Measurements from ENCODE around the gene ALKBH1.
"Not testable (repeated sequence)": the region's sequence is repeated elsewhere in the genome, so short reads cannot be mapped to it uniquely, and the experiment has no call there.

Gene ALKBH1

DNA sequence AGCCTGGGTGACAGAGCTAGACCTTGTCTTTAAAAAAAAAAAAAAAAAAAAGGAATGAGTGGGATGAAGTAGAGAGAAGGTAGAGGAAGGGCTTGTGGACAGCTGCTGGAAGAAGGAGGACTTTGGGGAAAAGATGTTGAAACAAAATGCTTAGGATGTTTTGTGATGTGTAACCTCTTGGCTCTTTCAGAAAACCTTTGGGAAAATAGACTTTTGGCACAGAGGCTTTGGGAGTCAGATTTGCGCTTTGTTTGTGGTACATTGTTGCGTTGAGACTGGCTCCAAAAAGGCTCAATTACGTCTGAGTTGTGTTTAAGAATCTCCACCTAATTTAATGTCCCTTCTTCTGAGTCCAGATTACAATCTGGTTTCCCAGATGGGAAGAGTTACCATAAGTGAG, 58.5 kb downstream of the ALKBH1 start:
- H3K4me3 Mint-ChIP-seq: no peak overlapping the region
- H3K4me1 Mint-ChIP-seq: peaks cover 0 to 3% of the 10 kb centered on the region in 2 donors
- H3K36me3 Mint-ChIP-seq: no peaks in the 10 kb centered on the region
- H3K27me3 Mint-ChIP-seq: no peaks in the 10 kb centered on the region
- no peak for ATAC-seq (replicated peaks)
- no peaks in the 10 kb centered on the region for H3K9me3 Mint-ChIP-seq
- no peak for DNase-seq
- H3K27ac Mint-ChIP-seq: no peak overlapping the region

DNA sequence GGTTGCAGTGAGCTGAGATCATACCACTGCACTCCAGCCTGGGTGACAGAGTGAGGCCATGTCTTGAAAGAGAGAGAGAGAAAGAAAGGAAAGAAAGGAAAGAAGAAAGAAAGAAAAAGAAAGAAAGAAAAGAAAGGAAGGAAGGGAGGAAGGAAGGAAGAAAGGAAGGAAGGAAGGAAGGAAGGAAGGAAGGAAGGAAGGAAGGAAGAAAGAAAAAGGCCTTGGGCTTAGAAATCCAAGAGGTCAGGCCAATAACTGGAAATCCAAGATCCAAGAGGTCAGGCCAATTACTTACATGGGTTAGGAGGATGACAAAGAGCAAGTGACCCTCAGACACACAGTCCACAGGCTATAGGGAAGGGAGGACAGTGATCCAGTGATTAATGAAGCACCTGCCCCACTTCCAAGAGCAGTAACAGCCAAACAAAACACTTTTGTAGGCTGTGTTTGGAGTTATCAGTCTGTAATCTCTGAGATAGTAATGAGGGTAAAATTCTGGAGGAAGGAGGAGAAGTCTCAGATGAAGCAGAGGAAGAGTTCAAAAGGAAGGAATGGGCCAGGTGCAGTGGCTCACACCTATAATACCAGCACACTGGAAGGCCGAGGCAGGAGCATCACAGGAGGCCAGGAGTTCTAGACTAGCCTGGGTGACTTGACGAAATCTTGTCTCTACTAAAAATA, 59.2 kb downstream of the ALKBH1 start:
- H3K36me3 Mint-ChIP-seq: no peaks in the 10 kb centered on the region
- no peak for ATAC-seq (replicated peaks)
- no peaks in the 10 kb centered on the region for H3K9me3 Mint-ChIP-seq
- no peaks in the 10 kb centered on the region for H3K27me3 Mint-ChIP-seq
- H3K27ac Mint-ChIP-seq: no peak overlapping the region
- peaks cover 0 to 3% of the 10 kb centered on the region in 2 donors for H3K4me1 Mint-ChIP-seq
- H3K4me3 Mint-ChIP-seq: no peak overlapping the region
- no peak for DNase-seq

DNA sequence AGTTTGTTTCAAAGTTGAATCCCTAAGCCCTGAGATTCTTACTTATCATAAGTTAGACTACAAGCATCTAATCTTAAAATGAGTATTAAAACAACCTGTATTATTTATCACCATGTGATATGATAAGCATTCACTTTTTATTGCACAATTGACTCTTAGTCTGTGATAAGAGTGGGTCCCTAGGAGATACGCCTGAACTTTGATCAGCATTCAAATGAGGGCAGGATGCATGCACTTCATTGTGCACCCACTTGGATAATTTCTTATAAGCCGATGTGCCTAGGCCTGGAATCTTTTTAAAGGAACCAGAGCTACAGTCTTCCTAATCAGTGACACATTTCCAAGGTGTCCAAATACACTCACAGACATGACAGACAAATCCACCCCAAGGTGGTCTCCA, 60.0 kb downstream of the ALKBH1 start:
- H3K27ac Mint-ChIP-seq: no peak overlapping the region
- DNase-seq (no peak), ATAC-seq (replicated peaks) (no peak)
- no peaks in the 10 kb centered on the region for H3K4me1 Mint-ChIP-seq
- no peaks in the 10 kb centered on the region for H3K27me3 Mint-ChIP-seq
- no peaks in the 10 kb centered on the region for H3K9me3 Mint-ChIP-seq
- H3K4me3 Mint-ChIP-seq: no peak overlapping the region
- no peaks in the 10 kb centered on the region for H3K36me3 Mint-ChIP-seq

DNA sequence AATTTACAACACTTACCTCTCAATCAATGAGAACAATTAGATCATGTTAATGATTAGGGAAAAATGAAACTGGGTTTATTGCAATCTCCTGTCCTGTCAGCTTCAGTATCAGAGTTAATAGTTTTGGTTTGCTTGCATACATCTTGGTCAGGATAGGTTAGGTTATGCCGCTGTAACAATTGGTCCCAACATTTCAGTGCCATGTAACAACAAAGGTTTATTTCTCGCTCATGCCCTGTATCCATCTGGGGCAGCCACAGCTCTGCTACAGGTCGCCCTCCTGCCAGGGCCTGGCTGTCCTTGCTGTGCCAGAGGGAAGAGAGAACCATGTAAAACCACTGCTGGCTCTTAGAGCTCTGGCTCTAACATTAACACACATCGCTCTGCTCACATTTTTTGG, 60.9 kb downstream of the ALKBH1 start:
- H3K27me3 Mint-ChIP-seq: no peaks in the 10 kb centered on the region
- H3K4me3 Mint-ChIP-seq: no peak overlapping the region
- no peaks in the 10 kb centered on the region for H3K9me3 Mint-ChIP-seq
- no peak overlapping the region for H3K27ac Mint-ChIP-seq
- ATAC-seq (replicated peaks): no peak
- H3K4me1 Mint-ChIP-seq: peaks cover 3 to 7% of the 10 kb centered on the region in 2 donors
- no peak for DNase-seq
- no peaks in the 10 kb centered on the region for H3K36me3 Mint-ChIP-seq

DNA sequence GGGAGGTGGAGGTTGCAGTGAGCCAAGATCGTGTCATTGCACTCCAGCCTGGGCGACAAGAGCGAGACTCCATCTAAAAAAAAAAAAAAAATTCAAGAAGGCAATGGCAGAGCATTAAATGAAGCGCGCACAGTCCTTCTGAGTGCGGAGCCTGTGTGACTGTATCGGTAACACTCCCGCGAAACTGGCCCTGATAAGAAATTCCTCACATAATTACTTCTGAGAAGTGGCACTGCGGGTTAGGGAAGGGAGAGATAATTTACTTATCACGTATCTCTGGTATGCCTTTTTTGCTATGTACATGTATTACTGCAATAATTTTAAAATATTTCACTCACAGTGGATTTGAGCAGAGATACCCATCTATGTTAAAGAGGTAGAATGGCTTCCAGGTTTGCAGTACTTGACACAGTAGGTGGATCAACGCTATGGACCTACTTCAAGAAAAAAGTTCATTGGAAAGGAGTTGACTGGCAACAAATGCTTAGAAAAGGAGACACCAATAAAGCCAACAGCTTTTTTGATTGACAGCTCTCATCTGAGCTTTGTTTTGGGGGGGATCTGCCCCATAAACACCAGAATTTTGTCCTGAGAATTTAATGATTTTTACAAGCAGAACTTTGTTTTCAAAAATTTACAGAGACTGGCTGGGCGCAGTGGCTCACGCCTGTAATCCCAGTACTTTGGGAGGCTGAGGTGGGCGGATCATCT, 62.1 kb downstream of the ALKBH1 start:
- Mint-ChIP-seq H3K36me3 (no peaks in the 10 kb centered on the region), H3K4me1 (peaks cover 12 to 18% of the 10 kb centered on the region in 2 donors), H3K27ac (no peak overlapping the region), H3K4me3 (no peak overlapping the region), H3K27me3 (no peaks in the 10 kb centered on the region), H3K9me3 (no peaks in the 10 kb centered on the region)
- no peak for DNase-seq
- no peak for ATAC-seq (replicated peaks)

DNA sequence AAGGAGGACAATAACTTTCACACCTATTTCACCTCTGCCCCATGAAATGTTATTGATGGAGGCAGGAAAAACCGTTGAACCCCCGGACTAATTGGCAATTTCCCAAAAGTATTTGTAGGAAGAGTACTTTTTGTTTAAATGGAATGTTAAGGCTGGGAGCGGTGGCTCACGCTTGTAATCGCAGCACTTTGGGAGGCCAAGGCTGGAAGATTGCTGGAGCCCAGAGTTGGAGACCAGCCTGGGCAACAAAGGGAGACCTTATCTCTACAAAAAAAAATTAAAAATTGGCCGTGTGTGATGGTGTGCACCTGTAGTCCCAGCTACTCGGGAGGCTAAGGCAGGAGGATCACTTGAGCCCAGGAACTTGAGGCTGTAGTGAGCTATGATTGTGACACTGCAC, 65.4 kb downstream of the ALKBH1 start:
- H3K4me3 Mint-ChIP-seq: peak overlapping the region; percentile 94 to 95
- no peaks in the 10 kb centered on the region for H3K36me3 Mint-ChIP-seq
- H3K9me3 Mint-ChIP-seq: peaks cover 0 to 2% of the 10 kb centered on the region in 2 donors
- H3K27ac Mint-ChIP-seq: peak overlapping the region; percentile 97
- DNase-seq: no peak
- peaks cover 12 to 18% of the 10 kb centered on the region in 2 donors for H3K4me1 Mint-ChIP-seq
- no peaks in the 10 kb centered on the region for H3K27me3 Mint-ChIP-seq
- ATAC-seq (replicated peaks): no peak

DNA sequence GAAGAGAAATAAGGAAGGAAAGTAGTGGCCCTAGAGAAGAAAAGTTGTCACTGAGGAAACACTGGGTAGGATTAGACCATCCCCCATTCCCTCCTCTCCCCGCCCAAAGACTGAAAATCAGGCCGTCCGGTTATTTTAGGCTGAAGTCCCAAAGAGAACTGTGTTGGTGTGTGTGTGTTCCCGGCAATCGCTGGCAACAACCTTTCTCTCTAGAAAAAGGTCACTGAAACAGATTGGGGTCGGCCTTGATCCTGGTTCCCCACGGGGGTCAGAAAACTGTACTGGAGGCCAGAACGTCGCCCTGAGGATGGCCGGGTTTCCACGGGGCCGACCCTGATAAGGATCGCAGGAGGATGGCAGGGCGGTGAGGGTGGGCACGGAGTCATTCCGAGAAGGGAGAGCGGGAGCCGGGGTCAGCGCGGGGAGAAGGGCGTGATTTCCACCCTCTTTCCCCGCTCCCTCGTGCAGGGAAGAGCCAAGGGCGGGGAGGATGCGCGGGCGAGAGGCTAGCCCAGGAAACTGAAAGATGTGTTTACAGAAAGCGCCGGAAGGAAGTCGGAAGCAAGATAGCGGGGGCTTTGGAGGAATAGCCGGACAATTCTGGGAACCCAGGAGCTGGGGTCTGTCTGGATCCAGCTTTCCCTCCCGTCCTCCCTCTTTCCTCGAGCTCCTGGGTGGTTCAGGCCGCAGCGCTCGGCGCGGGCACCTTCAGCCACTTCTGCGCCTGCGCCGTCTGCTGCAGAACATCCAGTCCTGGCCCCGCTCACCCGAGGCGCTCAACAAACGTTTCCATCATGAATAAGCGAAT, 66.1 kb downstream of the ALKBH1 start:
- Mint-ChIP-seq H3K4me1 (peaks cover 12 to 18% of the 10 kb centered on the region in 2 donors), H3K27me3 (no peaks in the 10 kb centered on the region), H3K27ac (peak overlapping the region; percentile 97), H3K4me3 (peak overlapping the region; percentile 94 to 95), H3K36me3 (no peaks in the 10 kb centered on the region), H3K9me3 (peaks cover 0 to 2% of the 10 kb centered on the region in 2 donors)
- ATAC-seq (replicated peaks): peak; percentile 90
- peak; percentile 70 for DNase-seq

DNA sequence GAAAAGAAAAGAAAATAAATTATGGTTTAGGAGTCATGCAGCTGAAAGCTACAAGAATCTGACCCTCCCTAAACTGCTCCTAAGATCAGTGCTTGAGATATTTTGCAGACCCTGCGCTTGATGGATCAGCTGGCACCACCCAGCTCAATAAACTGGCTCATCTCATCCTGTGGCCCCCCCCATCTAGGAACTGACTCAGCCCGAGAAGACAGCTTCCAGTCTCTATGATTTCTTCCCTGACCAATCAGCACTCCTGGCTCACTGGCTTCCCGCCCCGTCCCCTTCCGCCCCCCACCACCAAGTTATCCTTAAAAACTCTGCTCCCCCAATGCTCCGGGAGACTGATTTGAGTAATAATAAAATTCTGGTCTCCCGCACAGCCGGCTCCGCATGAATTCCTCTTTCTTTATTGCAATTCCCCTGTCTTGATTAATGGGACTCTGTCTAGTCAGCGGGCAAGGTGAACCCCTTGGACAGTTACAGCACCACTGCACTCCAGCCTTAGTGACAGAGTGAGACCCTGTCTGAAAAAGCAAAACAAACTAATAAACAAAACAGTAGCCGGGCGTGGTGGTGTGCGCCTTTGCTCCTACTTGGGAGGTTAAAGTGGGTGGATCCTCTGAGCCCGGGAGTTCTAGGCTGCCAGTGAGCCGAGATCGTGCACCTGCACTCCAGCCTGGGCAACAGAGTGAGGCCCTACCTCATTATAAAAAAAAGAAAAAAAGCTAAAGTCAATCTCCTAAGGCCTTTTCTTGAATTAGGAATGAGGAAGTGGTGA, 66.9 kb downstream of the ALKBH1 start:
- H3K4me3 Mint-ChIP-seq: peak overlapping the region; percentile 94 to 95
- H3K36me3 Mint-ChIP-seq: no peaks in the 10 kb centered on the region
- peaks cover 12 to 18% of the 10 kb centered on the region in 2 donors for H3K4me1 Mint-ChIP-seq
- peak overlapping the region; percentile 97 for H3K27ac Mint-ChIP-seq
- ATAC-seq (replicated peaks) (peak; percentile 54), DNase-seq (no peak)
- H3K27me3 Mint-ChIP-seq: no peaks in the 10 kb centered on the region
- peaks cover 0 to 2% of the 10 kb centered on the region in 2 donors for H3K9me3 Mint-ChIP-seq

DNA sequence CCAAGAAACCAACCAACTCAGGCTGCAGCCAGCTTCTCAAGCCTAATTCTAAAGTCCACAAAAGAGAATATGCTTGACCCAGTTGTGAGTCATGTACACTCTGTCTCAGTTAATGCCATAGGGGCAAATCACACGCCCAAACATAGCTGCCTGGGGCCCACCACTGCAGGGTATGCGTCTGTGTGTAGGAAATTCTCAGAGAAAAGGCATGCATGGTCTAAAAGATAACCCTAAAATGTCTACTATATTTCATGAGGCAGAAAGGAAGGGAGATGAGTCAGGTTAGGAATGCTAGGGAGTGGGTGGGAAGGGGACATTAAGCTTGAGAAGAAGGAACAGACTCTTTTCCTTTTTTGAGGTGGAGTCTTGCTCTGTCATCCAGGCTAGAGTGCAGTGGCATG, 69.1 kb downstream of the ALKBH1 start:
- Mint-ChIP-seq H3K4me1 (peaks cover 12 to 18% of the 10 kb centered on the region in 2 donors), H3K36me3 (no peaks in the 10 kb centered on the region), H3K27me3 (no peaks in the 10 kb centered on the region), H3K27ac (no peak overlapping the region), H3K9me3 (peaks cover 0 to 4% of the 10 kb centered on the region in 2 donors), H3K4me3 (no peak overlapping the region)
- DNase-seq (no peak), ATAC-seq (replicated peaks) (no peak)

DNA sequence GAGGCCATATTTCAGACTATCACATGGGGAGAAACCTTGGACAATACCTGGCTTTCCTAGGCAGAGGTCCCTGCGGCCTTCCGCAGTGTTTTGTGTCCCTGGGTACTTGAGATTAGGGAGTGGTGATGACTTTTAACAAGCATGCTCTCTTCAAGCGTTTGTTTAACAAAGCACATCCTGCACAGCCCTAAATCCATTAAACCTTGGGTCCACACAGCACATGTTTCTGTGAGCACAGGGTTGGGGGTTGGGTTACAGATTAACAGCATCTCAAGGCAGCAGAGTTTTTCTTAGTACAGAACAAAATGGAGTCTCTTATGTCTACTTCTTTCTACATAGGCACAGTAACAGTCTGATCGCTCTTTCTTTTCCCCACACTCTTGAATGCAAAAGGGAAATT, 72.0 kb downstream of the ALKBH1 start:
- not testable (repeated sequence) for H3K4me1 Mint-ChIP-seq; H3K27me3 Mint-ChIP-seq; H3K36me3 Mint-ChIP-seq; H3K9me3 Mint-ChIP-seq; ATAC-seq (replicated peaks); DNase-seq; H3K27ac Mint-ChIP-seq; H3K4me3 Mint-ChIP-seq

DNA sequence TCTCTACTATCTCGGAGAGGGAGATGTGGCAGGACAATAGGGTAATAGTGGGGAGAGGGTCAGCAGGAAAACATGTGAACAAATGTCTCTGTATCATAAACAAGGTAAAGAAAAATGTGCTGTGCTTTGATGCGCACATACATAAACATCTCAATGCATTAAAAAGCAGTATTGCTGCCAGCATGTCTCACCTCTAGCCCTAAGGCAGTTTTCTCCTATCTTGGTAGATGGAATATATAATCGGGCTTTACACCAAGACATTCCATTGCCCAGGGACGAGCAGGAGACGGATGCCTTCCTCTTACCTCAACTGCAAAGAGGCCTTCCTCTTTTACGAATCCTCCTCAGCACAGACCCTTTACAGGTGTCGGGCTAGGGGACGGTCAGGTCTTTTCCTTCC, 72.4 kb downstream of the ALKBH1 start:
- H3K36me3 Mint-ChIP-seq; ATAC-seq (replicated peaks); H3K9me3 Mint-ChIP-seq; H3K27me3 Mint-ChIP-seq; H3K4me3 Mint-ChIP-seq; DNase-seq; H3K4me1 Mint-ChIP-seq; H3K27ac Mint-ChIP-seq: not testable (repeated sequence)

DNA sequence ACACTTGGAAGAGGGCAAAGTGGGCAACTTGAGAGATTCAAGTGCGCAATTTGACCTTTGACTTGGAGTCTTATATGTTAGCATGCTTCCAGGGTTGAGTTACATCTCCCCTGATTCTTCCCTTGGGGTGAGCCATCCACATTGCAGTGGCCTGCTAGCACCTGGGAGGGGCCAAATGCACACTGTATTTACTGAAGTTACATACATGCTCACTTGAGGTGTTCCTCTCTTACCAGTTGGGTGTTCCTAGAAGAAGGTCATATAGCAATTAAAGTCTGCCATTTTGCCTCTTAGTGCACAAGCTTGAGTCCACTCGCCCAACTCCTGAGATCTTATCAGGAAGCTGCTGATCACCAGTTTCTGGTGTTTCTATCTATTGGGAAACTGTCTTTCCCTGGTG, 77.7 kb downstream of the ALKBH1 start:
- DNase-seq: no peak
- no peak for ATAC-seq (replicated peaks)
- H3K4me1 Mint-ChIP-seq: no peaks in the 10 kb centered on the region
- H3K36me3 Mint-ChIP-seq: peaks cover 0 to 3% of the 10 kb centered on the region in 2 donors
- H3K27ac Mint-ChIP-seq: no peak overlapping the region
- peaks cover 5 to 7% of the 10 kb centered on the region in 2 donors for H3K9me3 Mint-ChIP-seq
- H3K4me3 Mint-ChIP-seq: no peak overlapping the region
- H3K27me3 Mint-ChIP-seq: peaks cover 3 to 13% of the 10 kb centered on the region in 2 donors

DNA sequence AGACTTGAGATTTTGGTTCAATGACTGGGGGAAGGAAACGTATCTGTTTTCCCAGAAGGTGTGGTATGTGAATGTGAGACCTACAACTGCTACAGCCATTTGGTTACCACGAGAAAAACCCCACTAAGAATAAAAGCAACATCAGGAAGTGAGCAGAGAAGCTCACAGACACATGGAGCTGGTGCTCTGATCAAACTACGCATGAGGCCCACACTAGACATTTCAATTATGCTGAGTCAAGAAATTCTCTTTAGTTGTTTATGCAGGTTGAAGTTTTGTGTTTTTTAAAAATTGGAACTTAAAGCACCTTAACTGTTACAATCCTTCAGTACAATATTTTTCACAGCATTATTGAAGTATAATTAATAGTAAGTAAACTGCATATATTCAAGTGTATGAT, 82.5 kb downstream of the ALKBH1 start:
- peaks cover 3 to 5% of the 10 kb centered on the region in 2 donors for H3K27me3 Mint-ChIP-seq
- H3K4me3 Mint-ChIP-seq: no peak overlapping the region
- peaks cover 3 to 5% of the 10 kb centered on the region in 2 donors for H3K9me3 Mint-ChIP-seq
- DNase-seq: no peak
- ATAC-seq (replicated peaks): no peak
- no peaks in the 10 kb centered on the region for H3K4me1 Mint-ChIP-seq
- H3K27ac Mint-ChIP-seq: no peak overlapping the region
- H3K36me3 Mint-ChIP-seq: no peaks in the 10 kb centered on the region

DNA sequence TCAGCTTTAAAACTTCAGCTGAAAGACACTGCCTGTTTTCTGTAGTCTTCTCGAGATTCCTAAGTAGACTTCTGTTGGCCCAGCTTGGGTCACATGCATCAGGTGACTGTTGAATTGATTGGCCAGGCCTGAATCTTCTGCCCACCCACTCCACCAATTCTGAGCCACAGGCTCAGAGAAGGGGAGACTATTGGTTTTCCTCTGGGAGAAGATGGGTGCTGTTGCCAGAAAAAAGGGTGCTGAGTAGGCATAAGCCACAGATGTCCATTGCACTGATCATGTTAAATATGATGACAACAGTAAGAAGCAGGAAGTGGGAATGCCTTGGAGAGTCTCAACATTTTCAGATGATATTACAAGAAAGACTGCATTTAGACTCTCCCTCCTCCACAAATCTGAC, 84.6 kb downstream of the ALKBH1 start:
- Mint-ChIP-seq H3K9me3 (no peaks in the 10 kb centered on the region), H3K27me3 (peaks cover 0 to 1% of the 10 kb centered on the region in 2 donors), H3K36me3 (no peaks in the 10 kb centered on the region), H3K4me1 (peaks cover 0 to 2% of the 10 kb centered on the region in 2 donors), H3K4me3 (no peak overlapping the region), H3K27ac (no peak overlapping the region)
- DNase-seq (no peak), ATAC-seq (replicated peaks) (no peak)

Data from stimulated activated naive B cell treated with anti-CD40 and anti-IgM and Interleukin-4, amounts not matched to agents 10 μg/mL and 1 μg/mL and 100 μg/mL, for 72 hours (primary cell).